IMR-90 (cell line): ENCODE measurements around the gene KCTD11. TPM values are rescaled to one million over a fixed set of nuclear protein-coding genes. Genes with fewer than 3 reads are reported as not detected.

Experiments used
- ATAC-seq: fragments of 200-7000 bp; cut with Tn5 transposase; 2 replicates; pipeline ENCODE4 v1.9.1; 2020; ENCODE audit warnings: low read depth, mild to moderate bottlenecking, moderate library complexity
- BruUV-seq: library from RNA; stranded (reverse); fragments of 400-500 nt; replicated peaks from 2 replicates; lab custom pipeline; 2021; lab: Mats Ljungman, UMichigan
- CTCF ChIA-PET: fragments of 300-600 bp; formaldehyde crosslinking; extraction: SDS; loops from one replicate; lab custom pipeline; 2021; ENCODE audit warnings: antibody characterized with exemption; lab: Yijun Ruan, JAX
- POLR2A ChIA-PET: fragments of 300-600 bp; sonication (Branson Sonifier 250); formaldehyde crosslinking; loops from one replicate; lab custom pipeline; 2022; ENCODE audit warnings: antibody characterized with exemption; ENCODE audit not compliant: unreplicated experiment; lab: Charles Lee
- DNase-seq: peaks from one replicate; pipeline ENCODE4 v3.0.0; 2013
- H2AFZ ChIP-seq: replicated peaks from 2 replicates; pipeline ENCODE3; 2013; ENCODE audit warnings: low read length, mild to moderate bottlenecking; ENCODE audit not compliant: poor library complexity
- H2AK5ac ChIP-seq: 2 replicates; pipeline ENCODE4 v1.6.1; 2013; ENCODE audit warnings: low read depth, low read length, inconsistent platforms
- H2AK9ac ChIP-seq: replicated peaks from 2 replicates; pipeline ENCODE3; 2013; ENCODE audit warnings: mild to moderate bottlenecking, low read depth, low read length, moderate library complexity; ENCODE audit not compliant: poor library complexity
- H2BK120ac ChIP-seq: 2 replicates; pipeline ENCODE4 v1.6.1; 2013; ENCODE audit warnings: low read depth, low read length, inconsistent platforms
- H2BK15ac ChIP-seq: 3 replicates; pipeline ENCODE4 v1.6.1; 2013; ENCODE audit warnings: low read depth, low read length, inconsistent platforms
- H2BK20ac ChIP-seq: 2 replicates; pipeline ENCODE4 v1.6.1; 2013; ENCODE audit warnings: low read depth, mild to moderate bottlenecking, inconsistent platforms, low read length, moderate library complexity
- H2BK5ac ChIP-seq: 2 replicates; pipeline ENCODE4 v1.6.1; 2013; ENCODE audit warnings: mild to moderate bottlenecking, low read depth, low read length, inconsistent platforms; ENCODE audit not compliant: poor library complexity, severe bottlenecking
- H3K14ac ChIP-seq: replicated peaks from 2 replicates; pipeline ENCODE4 v1.6.1; 2013; ENCODE audit warnings: low read depth, low read length, inconsistent platforms
- H3K18ac ChIP-seq: 2 replicates; pipeline ENCODE4 v1.6.1; 2013; ENCODE audit warnings: low read depth, low read length, control low read depth
- H3K23ac ChIP-seq: 2 replicates; pipeline ENCODE4 v1.6.1; 2013; ENCODE audit warnings: low read depth, low read length, inconsistent platforms
- H3K27ac ChIP-seq: 2 replicates; pipeline ENCODE4 v1.5.1; 2013; ENCODE audit warnings: mild to moderate bottlenecking, control low read depth, low read length; ENCODE audit not compliant: insufficient read depth
- H3K27me3 ChIP-seq: 2 replicates; pipeline ENCODE4 v1.6.1; 2013; ENCODE audit warnings: low read length; ENCODE audit not compliant: control insufficient read depth, insufficient read depth
- H3K36me3 ChIP-seq: 2 replicates; pipeline ENCODE4 v1.6.1; 2013; ENCODE audit warnings: low read length, mixed read lengths; ENCODE audit not compliant: control insufficient read depth, insufficient read depth
- H3K4ac ChIP-seq: 2 replicates; pipeline ENCODE4 v1.6.1; 2013; ENCODE audit warnings: low read depth, low read length, inconsistent platforms
- H3K4me1 ChIP-seq: 2 replicates; pipeline ENCODE4 v1.6.1; 2013; ENCODE audit warnings: low read length, mixed read lengths; ENCODE audit not compliant: control insufficient read depth, insufficient read depth
- H3K4me2 ChIP-seq: 2 replicates; pipeline ENCODE4 v1.6.1; 2013; ENCODE audit warnings: low read depth, mild to moderate bottlenecking, control low read depth, low read length, moderate library complexity
- H3K4me3 ChIP-seq: 2 replicates; pipeline ENCODE4 v1.5.1; 2013; ENCODE audit warnings: low read depth, mild to moderate bottlenecking, control low read depth, low read length, moderate library complexity; ENCODE audit not compliant: insufficient read depth
- H3K56ac ChIP-seq: 2 replicates; pipeline ENCODE4 v1.6.1; 2013; ENCODE audit warnings: low read length, inconsistent platforms; ENCODE audit not compliant: insufficient read depth; ENCODE audit errors: extremely low read depth
- H3K79me1 ChIP-seq, 2 experiments: 2 replicates each; pipeline ENCODE4 v1.6.1; 2013; ENCODE audit warnings: low read length in 2 of 2, inconsistent platforms in 1 of 2, low read depth in 1 of 2
- H3K9ac ChIP-seq: 2 replicates; pipeline ENCODE4 v1.6.1; 2013; ENCODE audit warnings: low read depth, low read length, control low read depth
- H3K9me1 ChIP-seq: 2 replicates; pipeline ENCODE4 v1.6.1; 2013; ENCODE audit warnings: low read length, inconsistent platforms; ENCODE audit not compliant: insufficient read depth
- H3K9me3 ChIP-seq: 2 replicates; pipeline ENCODE4 v1.6.1; 2013; ENCODE audit warnings: low read length; ENCODE audit not compliant: control insufficient read depth, insufficient read depth
- H4K20me1 ChIP-seq: 2 replicates; pipeline ENCODE4 v1.6.1; 2013; ENCODE audit warnings: low read length, inconsistent platforms; ENCODE audit not compliant: insufficient read depth
- H4K5ac ChIP-seq: 2 replicates; pipeline ENCODE4 v1.6.1; 2013; ENCODE audit warnings: mild to moderate bottlenecking, low read depth, low read length, control low read depth
- H4K8ac ChIP-seq, 2 experiments: 2 replicates each; pipeline ENCODE4 v1.6.1; 2013; ENCODE audit warnings: low read depth in 2 of 2, low read length in 2 of 2, control low read depth in 1 of 2, inconsistent platforms in 1 of 2
- H4K91ac ChIP-seq: 2 replicates; pipeline ENCODE4 v1.6.1; 2013; ENCODE audit warnings: low read depth, low read length, inconsistent platforms; ENCODE audit not compliant: insufficient read depth
- CEBPB ChIP-seq: IDR thresholded peaks from 2 replicates; pipeline ENCODE4 v1.6.1; 2012; ENCODE audit warnings: low read depth, low read length, improper control_type of control experiment
- CTCF ChIP-seq: conservative IDR thresholded peaks from 2 replicates; pipeline ENCODE4 v1.5.1; 2012; ENCODE audit warnings: mild to moderate bottlenecking, low read depth, low read length, improper control_type of control experiment
- WGBS, 2 experiments: methylation state at CpG; one replicate each; pipeline versions ENCODE4 v1.1.5 to v1.1.7; 2013; ENCODE audit warnings: missing lambda C conversion rate in 2 of 2; ENCODE audit not compliant: insufficient read length in 1 of 2; ENCODE audit errors: extremely low coverage in 2 of 2; 5-methylcytosine and 5-hydroxymethylcytosine counted together
- dilution Hi-C: fragments of 300-500 bp; cut with HindIII; formaldehyde crosslinking; loops from one replicate; pipeline ENCODE4 v1.14.3; 2018; ENCODE audit warnings: low sequenced_read_pairs; ENCODE audit not compliant: unreplicated experiment
- in situ Hi-C: fragments of 300-500 bp; cut with MboI; formaldehyde crosslinking; loops from 3 replicates; pipeline ENCODE4 v1.14.3; 2019; ENCODE audit warnings: low sequenced_read_pairs, inconsistent platforms, mixed read lengths
- intact Hi-C: fragments of 100-400 bp; cut with micrococcal nuclease; formaldehyde crosslinking; loops from 2 replicates; pipeline ENCODE4 v1.10.0; 2022
- polyA plus RNA-seq, 3 experiments: library from polyadenylated mRNA; depleted of rRNA; stranded (reverse); fragments of >200 nt; gene quantifications; 2 replicates each; pipeline ENCODE4 v1.2.3, GENCODE V29; 2012; ENCODE audit warnings: low replicate concordance in 1 of 3
- total RNA-seq: library from RNA; depleted of rRNA; stranded (reverse); fragments of >200 nt; gene quantifications from 2 replicates; pipeline ENCODE4 v1.2.3, GENCODE V29; 2012

The KCTD11 gene
- total and polyA plus RNA-seq, 2 of the 4 experiments (the other 2 are of a cell fraction), result 10.8 to 16.4 TPM

- Histone ChIP-seq H3K4me1 (peaks cover 19% of the 10 kb centered on the region), H2BK15ac (no peak overlapping the region), H3K18ac (no peak overlapping the region), H3K27me3 (peaks cover 8% of the 10 kb centered on the region), H3K9me1 (peaks cover 8% of the 10 kb centered on the region), H3K4me2 (no peak overlapping the region), H3K79me1 (peaks cover 9 to 38% of the 10 kb centered on the region in 2 experiments; a peak in 3 of 4 replicates), H3K14ac (no peak overlapping the region), H2AK5ac (peak overlapping the region; percentile 27; the same call in 1 of the 2 replicates), H3K23ac (peak overlapping the region; percentile 19; the same call in 1 of the 2 replicates), H3K56ac (no peak overlapping the region), H2BK20ac (no peak overlapping the region), H3K4ac (no peak overlapping the region; the same call in 1 of the 2 replicates), H4K8ac (no peak overlapping the region), H2BK120ac (no peak overlapping the region), H3K9ac (no peak overlapping the region), H2AFZ (no peak overlapping the region), H4K91ac (no peak overlapping the region), H2BK5ac (no peak overlapping the region), H2AK9ac (peak overlapping the region; percentile 44), H3K9me3 (no peaks in the 10 kb centered on the region), H3K4me3 (no peak overlapping the region), H4K20me1 (peaks cover 19% of the 10 kb centered on the region), H3K27ac (no peak overlapping the region), H3K36me3 (no peaks in the 10 kb centered on the region), H4K5ac (no peak overlapping the region)
- in situ Hi-C loops (no loop called here), dilution Hi-C loops (no loop called here), intact Hi-C loops (no loop called here)
- CTCF ChIA-PET, result interaction anchor here (0.7 to 1.4 kb wide), 2 partner anchors 8 to 10 kb away, joined by 3 read pairs; no protein-coding TSS in a partner anchor
- DNase-seq, result peak; percentile 47
- no peak for ATAC-seq
- 91% methylated on average over 8 of the region's 19 CpGs; no CpG with 5 or more reads in 1 of the 2 experiments for WGBS, 2 experiments
- POLR2A ChIA-PET, result no interaction called here
- TF ChIP-seq CTCF (no peak), CEBPB (peak; percentile 48; the same call in 1 of the 2 replicates)
- BruUV-seq, result no TSS peak
Measured at GRCh38 chr17:7348478-7349242, 3.3 kb upstream of the KCTD11 start.
